Karpas-422 (cell line): ENCODE measurements around the gene ARMC5. TPM values are rescaled to one million over a fixed set of nuclear protein-coding genes. Genes with fewer than 3 reads are reported as not detected.
"Not testable (repeated sequence)": the region's sequence is repeated elsewhere in the genome, so short reads cannot be mapped to it uniquely, and the experiment has no call there.

Experiments
- DNase-seq: peaks from one replicate; pipeline ENCODE4 v3.0.0-alpha.2; 2015
- H2AFZ ChIP-seq: fragments of 200-600 bp; sonication (generic); 2 replicates; pipeline ENCODE4 v1.6.1; 2014; ENCODE audit warnings: antibody characterized with exemption, low read length, mixed read lengths
- H3K27ac ChIP-seq: fragments of 200-600 bp; sonication (generic); 2 replicates; pipeline ENCODE4 v1.5.1; 2014; ENCODE audit warnings: mild to moderate bottlenecking, low read length, moderate library complexity
- H3K27me3 ChIP-seq: fragments of 200-600 bp; sonication (generic); 2 replicates; pipeline ENCODE4 v1.6.1; 2014; ENCODE audit warnings: low read length, mixed read lengths
- H3K36me3 ChIP-seq: fragments of 200-600 bp; sonication (generic); 2 replicates; pipeline ENCODE4 v1.6.1; 2014; ENCODE audit warnings: low read length, mixed read lengths; ENCODE audit not compliant: insufficient read depth
- H3K4me1 ChIP-seq: fragments of 200-600 bp; sonication (generic); 2 replicates; pipeline ENCODE4 v1.6.1; 2014; ENCODE audit warnings: mild to moderate bottlenecking, low read length, mixed read lengths
- H3K4me2 ChIP-seq: fragments of 200-600 bp; sonication (generic); 2 replicates; pipeline ENCODE4 v1.6.1; 2014; ENCODE audit warnings: low read length, low read depth, mild to moderate bottlenecking; ENCODE audit not compliant: poor library complexity, severe bottlenecking
- H3K4me3 ChIP-seq: fragments of 200-600 bp; sonication (generic); 2 replicates; pipeline ENCODE4 v1.5.1; 2014; ENCODE audit warnings: mild to moderate bottlenecking, antibody characterized with exemption, low read length, mixed read lengths
- H3K79me2 ChIP-seq: fragments of 200-600 bp; sonication (generic); 2 replicates; pipeline ENCODE4 v1.6.1; 2014; ENCODE audit warnings: mild to moderate bottlenecking, low read length, mixed read lengths
- H3K9ac ChIP-seq: fragments of 200-600 bp; sonication (generic); 2 replicates; pipeline ENCODE4 v1.6.0; 2014; ENCODE audit warnings: low read length
- H3K9me2 ChIP-seq: fragments of 200-600 bp; sonication (generic), shearing (Covaris generic); replicated peaks from 2 replicates; pipeline ENCODE4 v1.6.0; 2014; ENCODE audit warnings: mild to moderate bottlenecking, low read length, moderate library complexity; ENCODE audit not compliant: insufficient read depth
- H3K9me3 ChIP-seq: fragments of 300-700, 200-600 bp; sonication (generic); 2 replicates; pipeline ENCODE4 v1.6.1; 2014; ENCODE audit warnings: low read length, mixed read lengths
- H4K20me1 ChIP-seq: fragments of 200-600 bp; sonication (generic); 2 replicates; pipeline ENCODE4 v1.6.1; 2014; ENCODE audit warnings: mild to moderate bottlenecking, antibody characterized with exemption, low read length, low read depth; ENCODE audit not compliant: insufficient read depth
- total RNA-seq: library from RNA; depleted of rRNA; stranded (reverse); fragments of >200 nt; shearing (Covaris generic); gene quantifications from 2 replicates; pipeline ENCODE4 v1.2.3, GENCODE V29; 2014; ENCODE audit warnings: low replicate concordance

Gene ARMC5
- total RNA-seq, 1 experiment from 2014 or later: 1.5 TPM

- not testable (repeated sequence) for H4K20me1 ChIP-seq, H3K36me3 ChIP-seq, H3K9ac ChIP-seq, H3K4me2 ChIP-seq, DNase-seq, H2AFZ ChIP-seq, H3K9me2 ChIP-seq, H3K4me1 ChIP-seq, H3K27me3 ChIP-seq, H3K9me3 ChIP-seq, H3K4me3 ChIP-seq, H3K79me2 ChIP-seq, H3K27ac ChIP-seq
These were observed 42.3 kb upstream of the ARMC5 start for GRCh38 chr16:31417036-31417435.

DNA sequence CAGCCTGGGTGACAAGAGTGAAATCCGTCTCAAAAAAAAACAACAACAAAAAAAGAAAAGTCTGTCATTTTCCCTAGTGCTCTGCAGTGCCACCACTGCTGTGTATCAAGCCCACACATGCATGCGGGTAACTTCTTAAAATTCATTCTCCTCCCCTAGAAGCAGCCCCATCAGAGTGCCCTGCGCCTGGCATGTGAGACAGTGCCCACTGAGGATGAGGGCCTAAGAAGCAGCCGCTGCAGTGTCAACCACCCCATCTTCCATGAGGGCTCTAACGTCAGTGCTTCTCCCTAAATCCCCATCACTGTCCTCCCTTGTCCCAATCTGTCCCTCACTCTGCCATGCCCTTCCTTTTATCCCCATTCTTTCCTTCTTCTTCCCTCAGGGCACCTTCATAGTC is 41.4 kb upstream of the ARMC5 start:
- Histone ChIP-seq H3K4me1 (no peaks in the 10 kb centered on the region), H3K4me2 (no peak overlapping the region), H3K9me2 (no peaks in the 10 kb centered on the region), H3K79me2 (no peaks in the 10 kb centered on the region), H2AFZ (no peak overlapping the region), H3K9me3 (no peaks in the 10 kb centered on the region), H4K20me1 (no peaks in the 10 kb centered on the region), H3K36me3 (no peaks in the 10 kb centered on the region), H3K4me3 (no peak overlapping the region), H3K9ac (no peak overlapping the region), H3K27ac (no peak overlapping the region), H3K27me3 (no peaks in the 10 kb centered on the region)
- DNase-seq: no peak

- H3K9ac ChIP-seq: no peak overlapping the region
- H3K9me3 ChIP-seq: no peaks in the 10 kb centered on the region
- no peaks in the 10 kb centered on the region for H3K36me3 ChIP-seq
- H3K27me3 ChIP-seq: no peaks in the 10 kb centered on the region
- no peaks in the 10 kb centered on the region for H4K20me1 ChIP-seq
- H2AFZ ChIP-seq: no peak overlapping the region
- no peak overlapping the region for H3K4me2 ChIP-seq
- H3K4me3 ChIP-seq: no peak overlapping the region
- no peaks in the 10 kb centered on the region for H3K4me1 ChIP-seq
- no peaks in the 10 kb centered on the region for H3K79me2 ChIP-seq
- no peaks in the 10 kb centered on the region for H3K9me2 ChIP-seq
- DNase-seq: no peak
- H3K27ac ChIP-seq: no peak overlapping the region
These were observed 39.3 kb upstream of the ARMC5 start for GRCh38 chr16:31420037-31420436.

- no peak for DNase-seq
- no peaks in the 10 kb centered on the region for H3K9me3 ChIP-seq
These were observed 37.7 kb upstream of the ARMC5 start for GRCh38 chr16:31421587-31421986.

GRCh38 chr16:31423241-31423640 is 36.1 kb upstream of the ARMC5 start:
- no peaks in the 10 kb centered on the region for H3K36me3 ChIP-seq
- no peak for DNase-seq
- H3K27me3 ChIP-seq: no peaks in the 10 kb centered on the region
- H3K9me3 ChIP-seq: no peaks in the 10 kb centered on the region
- no peak overlapping the region for H3K4me3 ChIP-seq
- no peak overlapping the region for H3K27ac ChIP-seq
- no peaks in the 10 kb centered on the region for H4K20me1 ChIP-seq
- H3K9me2 ChIP-seq: no peaks in the 10 kb centered on the region
- no peaks in the 10 kb centered on the region for H3K79me2 ChIP-seq
- H3K4me1 ChIP-seq: no peaks in the 10 kb centered on the region
- H2AFZ ChIP-seq: no peak overlapping the region
- no peak overlapping the region for H3K4me2 ChIP-seq
- H3K9ac ChIP-seq: no peak overlapping the region

More at GRCh38 chr16:31421587-31421986, 37.7 kb upstream of the ARMC5 start:
- Histone ChIP-seq H3K4me2 (no peak overlapping the region), H2AFZ (no peak overlapping the region), H3K27me3 (no peaks in the 10 kb centered on the region), H3K9me2 (no peaks in the 10 kb centered on the region), H3K4me3 (no peak overlapping the region), H3K4me1 (no peaks in the 10 kb centered on the region), H3K9ac (no peak overlapping the region), H3K27ac (no peak overlapping the region), H4K20me1 (no peaks in the 10 kb centered on the region), H3K36me3 (no peaks in the 10 kb centered on the region), H3K79me2 (no peaks in the 10 kb centered on the region)

- H3K9ac ChIP-seq: no peak overlapping the region
- no peak overlapping the region for H3K27ac ChIP-seq
- H3K4me2 ChIP-seq: no peak overlapping the region
- H2AFZ ChIP-seq: no peak overlapping the region
- H3K79me2 ChIP-seq: no peaks in the 10 kb centered on the region
- H3K9me3 ChIP-seq: no peaks in the 10 kb centered on the region
- no peaks in the 10 kb centered on the region for H3K27me3 ChIP-seq
- no peak for DNase-seq
- no peaks in the 10 kb centered on the region for H3K4me1 ChIP-seq
- no peaks in the 10 kb centered on the region for H4K20me1 ChIP-seq
- H3K9me2 ChIP-seq: no peaks in the 10 kb centered on the region
- H3K4me3 ChIP-seq: no peak overlapping the region
- no peaks in the 10 kb centered on the region for H3K36me3 ChIP-seq
These were observed 35.5 kb upstream of the ARMC5 start for GRCh38 chr16:31423801-31424200.

GRCh38 chr16:31427441-31428278 is 31.6 kb upstream of the ARMC5 start:
- no peaks in the 10 kb centered on the region for H3K27me3 ChIP-seq
- H3K79me2 ChIP-seq: no peaks in the 10 kb centered on the region
- no peak overlapping the region for H3K4me3 ChIP-seq
- no peaks in the 10 kb centered on the region for H3K4me1 ChIP-seq
- H4K20me1 ChIP-seq: no peaks in the 10 kb centered on the region
- no peak overlapping the region for H3K27ac ChIP-seq
- no peaks in the 10 kb centered on the region for H3K9me2 ChIP-seq
- no peak overlapping the region for H3K4me2 ChIP-seq
- no peaks in the 10 kb centered on the region for H3K36me3 ChIP-seq
- no peak for DNase-seq
- no peak overlapping the region for H2AFZ ChIP-seq
- no peaks in the 10 kb centered on the region for H3K9me3 ChIP-seq
- no peak overlapping the region for H3K9ac ChIP-seq

DNA sequence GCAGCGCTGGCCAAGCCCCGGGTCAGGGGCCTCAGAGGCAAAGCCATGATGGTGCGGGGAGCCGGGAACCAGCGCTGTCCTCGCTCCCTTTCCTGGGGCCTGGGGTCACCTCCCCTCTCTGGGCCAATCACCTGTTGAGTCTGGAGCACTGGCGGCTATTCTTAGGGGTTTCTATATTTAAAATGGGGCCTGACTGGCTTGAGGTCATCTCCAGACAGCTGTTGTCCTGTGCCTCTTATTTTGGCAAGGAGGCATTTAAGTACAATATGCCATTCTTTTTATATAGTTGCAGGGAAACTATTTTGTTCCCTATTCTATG is 31.1 kb upstream of the ARMC5 start, which contains the start of gene COX6A2:
Gene COX6A2, minus strand, starts transcription at position 82 of the 319 bp plus-strand sequence. Its CDS starts 35 bp downstream, at position 47.
- H3K4me2 ChIP-seq: no peak within 1 kb of the TSS
- no peak within 1 kb of the TSS for H3K4me3 ChIP-seq
- peak; percentile 10 for DNase-seq
- no peak within 1 kb of the TSS for H3K27ac ChIP-seq
- H3K9me3 ChIP-seq: no peaks in the 10 kb centered on the region
- no peaks in the 10 kb centered on the region for H3K27me3 ChIP-seq
- no peaks in the 10 kb centered on the region for H3K36me3 ChIP-seq
- no peak within 1 kb of the TSS for H2AFZ ChIP-seq
- no peaks in the 10 kb centered on the region for H3K9me2 ChIP-seq
- H4K20me1 ChIP-seq: no peaks in the 10 kb centered on the region
- no peaks in the 10 kb centered on the region for H3K79me2 ChIP-seq
- no peak within 1 kb of the TSS for H3K9ac ChIP-seq
- H3K4me1 ChIP-seq: no peaks in the 10 kb centered on the region
